HG03521 (cell line): Measurements from ENCODE around the gene MTRR.
A peak's percentile ranks its signal among the peaks of the same experiment; 100 is the strongest.

Source experiments
- ATAC-seq: cut with Tn5 transposase; IDR thresholded peaks from one replicate; pipeline ENCODE4 v1.9.1; 2021; ENCODE audit warnings: mild to moderate bottlenecking, moderate library complexity; ENCODE audit not compliant: unreplicated experiment

The MTRR gene

DNA sequence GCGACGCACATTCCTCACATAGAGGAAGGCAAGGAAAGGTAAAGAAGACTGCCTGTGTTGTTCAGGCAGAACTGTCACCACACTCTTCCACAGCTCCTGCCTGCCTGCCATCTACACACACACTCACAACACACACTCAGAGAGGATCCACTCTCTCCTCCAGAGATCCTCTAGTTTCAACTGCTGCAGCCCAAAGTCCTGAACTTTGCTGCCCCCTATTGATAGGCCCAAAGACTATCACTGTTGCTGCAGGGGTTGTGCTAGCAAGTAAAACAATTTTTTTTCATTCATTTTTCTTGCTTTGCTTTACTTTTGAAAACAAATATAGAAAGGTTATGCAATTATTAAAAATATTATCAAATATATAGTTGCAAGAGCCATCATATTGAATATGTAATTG is 12.1 kb upstream of the MTRR start:
- peak; percentile 44 for ATAC-seq

DNA sequence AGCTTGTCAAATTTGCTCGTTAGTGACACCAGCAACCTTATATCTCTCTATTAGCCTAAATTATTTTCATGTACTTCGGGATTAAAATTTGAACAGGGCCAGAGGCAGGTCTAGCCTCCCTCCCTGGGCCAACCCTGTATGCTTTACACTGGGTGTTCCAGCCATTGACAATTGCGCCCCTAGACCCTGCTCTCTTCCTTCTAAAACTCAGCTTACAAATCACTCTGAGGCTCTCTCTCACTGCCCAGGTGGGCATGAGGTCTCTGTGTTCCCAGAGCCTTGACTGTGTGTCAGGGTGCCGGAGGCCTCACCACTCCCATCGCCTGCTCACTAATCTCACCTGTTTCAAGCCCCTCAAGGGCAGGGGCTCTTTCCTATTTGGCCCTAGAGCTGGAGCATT is 11.6 kb upstream of the MTRR start:
- ATAC-seq, result no peak

DNA sequence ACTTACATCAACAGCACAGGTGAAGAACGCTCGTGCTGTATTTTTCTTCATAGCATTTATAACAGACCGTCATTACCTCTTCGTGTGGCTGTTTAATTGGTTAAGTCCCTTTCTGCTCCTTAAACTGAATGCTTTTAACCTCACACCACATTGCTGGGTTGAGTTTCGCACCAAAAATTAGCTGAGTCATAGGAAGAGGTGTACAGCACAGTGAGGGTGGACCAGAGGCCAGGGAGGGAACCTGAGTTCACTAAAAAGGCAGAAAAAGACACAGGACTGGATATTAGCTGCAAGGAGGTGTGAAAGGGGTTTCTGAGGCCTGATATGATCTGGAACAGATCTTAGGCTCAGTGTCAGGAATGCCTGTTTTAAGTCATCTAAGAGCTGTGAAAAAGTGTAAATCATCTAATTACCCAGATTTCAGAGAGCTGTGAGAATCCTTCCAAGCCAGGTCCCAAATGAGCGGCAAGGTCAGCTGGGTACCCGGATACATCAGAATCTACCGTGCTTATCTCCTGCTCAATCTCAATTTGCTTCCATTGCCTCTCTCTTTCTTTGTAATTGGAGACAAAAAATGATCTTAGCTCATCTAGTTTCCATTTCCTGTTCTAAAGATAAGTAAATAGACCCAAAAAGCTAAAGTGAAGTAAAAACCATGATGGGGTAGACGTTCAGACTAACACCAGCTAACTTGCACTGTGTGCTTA is 10.9 kb upstream of the MTRR start:
- no peak for ATAC-seq

- no peak for ATAC-seq
Observed at GRCh38 chr5:7866196-7866595, 2.8 kb upstream of the MTRR start.

DNA sequence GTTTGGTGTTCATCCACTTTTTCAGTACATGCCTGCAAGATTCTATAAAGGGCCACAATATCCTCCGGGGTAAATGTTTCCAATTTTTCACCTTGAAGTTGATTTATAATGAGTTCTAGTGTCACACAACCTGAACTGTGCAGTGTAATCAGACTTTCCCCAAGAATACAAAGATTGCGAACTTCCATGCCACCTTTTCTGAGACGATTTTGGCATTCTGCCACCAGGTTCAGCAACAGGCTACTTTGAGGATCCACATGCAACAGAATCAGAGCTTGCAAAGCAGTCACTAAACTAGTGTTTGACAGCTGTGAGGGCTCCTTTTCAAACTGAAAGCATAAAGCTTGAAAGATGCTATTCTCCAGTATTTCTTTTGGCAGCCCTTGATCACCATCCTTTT is 1.7 kb upstream of the MTRR start:
- ATAC-seq, result no peak

DNA sequence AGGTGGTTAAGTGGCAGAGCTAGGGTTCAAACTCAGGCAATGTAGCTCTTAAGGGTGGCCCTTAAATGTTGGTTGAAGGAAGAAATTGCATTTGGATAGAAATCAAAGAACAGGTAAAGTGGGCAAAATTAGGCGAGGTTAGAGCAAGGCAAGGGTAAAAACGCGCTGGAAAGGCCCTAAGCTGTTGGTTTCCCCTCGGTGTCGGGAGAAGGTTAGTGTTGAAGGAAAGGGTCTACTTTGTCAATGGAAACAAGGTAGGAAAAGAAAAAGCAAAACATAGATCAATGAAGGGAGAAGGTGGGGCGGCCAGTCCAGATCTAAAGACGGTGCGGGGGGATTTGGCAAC is 548 bp upstream of the MTRR start:
- no peak for ATAC-seq

DNA sequence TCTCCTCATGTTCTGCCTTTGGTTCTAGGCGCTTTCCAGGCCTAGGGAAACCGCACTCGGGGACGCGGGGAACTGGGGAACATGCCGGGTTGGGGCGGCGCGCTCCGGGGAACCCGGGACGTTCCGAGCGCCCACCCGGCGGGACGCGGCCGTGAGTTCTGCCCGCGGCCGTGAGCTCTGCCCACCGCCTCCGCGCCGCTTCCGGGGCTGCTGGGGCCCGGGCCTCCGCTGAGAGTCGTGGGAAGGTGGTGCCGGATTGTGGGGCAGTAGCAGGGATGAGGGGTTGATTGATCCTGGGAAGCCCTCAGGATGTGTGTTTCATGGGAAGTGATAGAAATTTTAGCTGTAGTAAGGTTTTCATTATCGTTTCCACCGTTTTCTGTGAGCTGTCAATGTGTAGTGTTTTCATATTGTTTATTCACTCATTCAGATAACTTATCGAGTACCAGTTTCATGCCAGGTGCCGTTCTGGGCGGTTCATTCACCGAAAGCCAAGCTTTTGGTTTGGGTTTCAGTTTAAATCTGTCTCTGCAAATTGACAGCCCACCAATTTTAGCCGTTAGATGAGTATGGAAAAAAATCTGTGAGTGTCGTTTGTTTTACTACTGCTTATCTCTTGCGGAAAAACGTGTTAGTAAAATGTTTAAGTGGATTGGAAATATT is 657 bp downstream of the MTRR start:
- peak; percentile 20 for ATAC-seq

GRCh38 chr5:7871653-7872052 is 2.7 kb downstream of the MTRR start:
- ATAC-seq, result peak; percentile 18

DNA sequence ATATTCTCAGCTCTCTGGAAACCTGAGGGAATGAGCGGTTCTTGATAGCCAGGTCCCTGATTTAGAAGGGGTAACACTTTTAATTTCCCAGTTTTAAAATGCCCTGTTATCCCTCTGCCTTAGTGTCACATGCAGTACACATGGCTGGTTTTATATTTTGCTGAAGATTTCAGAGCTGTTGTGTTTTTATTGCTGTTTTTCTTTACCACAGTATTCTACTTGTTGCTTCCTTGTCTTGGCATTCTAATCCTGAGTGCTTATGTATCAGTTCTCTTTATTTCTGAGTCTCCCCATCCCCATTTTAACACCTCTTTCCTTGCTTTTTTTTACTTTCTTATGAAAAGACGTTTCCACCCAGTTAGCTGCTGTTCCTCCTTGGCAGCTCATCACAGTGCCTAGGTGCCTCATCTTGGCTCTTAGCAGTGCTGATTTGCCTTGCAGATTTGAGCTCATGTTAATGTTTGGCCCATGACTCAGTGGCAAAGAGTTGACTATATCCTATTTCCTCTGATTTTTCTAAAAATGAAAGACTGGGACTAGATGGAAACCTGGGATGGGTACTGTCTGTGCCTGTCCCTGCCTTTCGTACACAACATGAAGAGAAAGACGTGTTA is 3.7 kb downstream of the MTRR start:
- ATAC-seq, result no peak

- ATAC-seq, result no peak
Observed at GRCh38 chr5:7873216-7873615, 4.3 kb downstream of the MTRR start.

DNA sequence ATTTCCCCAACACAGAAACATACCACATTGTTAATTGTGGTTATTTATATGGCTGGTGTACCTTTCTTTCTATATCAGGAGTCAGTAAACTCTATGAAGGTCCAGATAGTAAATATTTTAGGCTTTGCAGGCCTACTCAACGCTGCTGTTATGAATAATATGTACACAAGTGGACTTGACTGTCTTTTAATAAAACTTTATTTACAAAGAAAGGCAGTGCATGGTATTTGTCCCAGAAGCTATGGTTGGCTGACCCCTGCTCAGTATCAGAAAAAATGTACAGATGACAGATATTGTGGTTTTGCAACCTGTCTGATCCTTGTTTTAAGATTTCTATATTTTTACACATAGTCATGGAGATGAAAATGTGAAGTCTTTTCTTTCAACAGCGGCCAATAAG is 5.7 kb downstream of the MTRR start:
- no peak for ATAC-seq

- ATAC-seq, result no peak
Observed at GRCh38 chr5:7875151-7875550, 6.2 kb downstream of the MTRR start.

GRCh38 chr5:7876867-7877266 is 7.9 kb downstream of the MTRR start:
- ATAC-seq, result peak; percentile 60

DNA sequence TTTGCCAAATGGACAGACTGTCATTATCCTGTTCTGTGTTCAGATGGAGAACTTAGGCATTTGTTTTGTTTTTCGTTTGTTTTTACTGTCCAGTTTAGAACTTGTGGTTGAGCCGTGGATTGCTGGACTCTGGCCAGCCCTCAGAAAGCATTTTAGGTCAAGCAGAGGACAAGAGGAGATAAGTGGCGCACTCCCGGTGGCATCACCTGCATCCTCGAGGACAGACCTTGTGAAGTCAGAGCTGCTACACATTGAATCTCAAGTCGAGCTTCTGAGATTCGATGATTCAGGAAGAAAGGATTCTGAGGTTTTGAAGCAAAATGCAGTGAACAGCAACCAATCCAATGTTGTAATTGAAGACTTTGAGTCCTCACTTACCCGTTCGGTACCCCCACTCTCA is 8.9 kb downstream of the MTRR start:
- no peak for ATAC-seq

DNA sequence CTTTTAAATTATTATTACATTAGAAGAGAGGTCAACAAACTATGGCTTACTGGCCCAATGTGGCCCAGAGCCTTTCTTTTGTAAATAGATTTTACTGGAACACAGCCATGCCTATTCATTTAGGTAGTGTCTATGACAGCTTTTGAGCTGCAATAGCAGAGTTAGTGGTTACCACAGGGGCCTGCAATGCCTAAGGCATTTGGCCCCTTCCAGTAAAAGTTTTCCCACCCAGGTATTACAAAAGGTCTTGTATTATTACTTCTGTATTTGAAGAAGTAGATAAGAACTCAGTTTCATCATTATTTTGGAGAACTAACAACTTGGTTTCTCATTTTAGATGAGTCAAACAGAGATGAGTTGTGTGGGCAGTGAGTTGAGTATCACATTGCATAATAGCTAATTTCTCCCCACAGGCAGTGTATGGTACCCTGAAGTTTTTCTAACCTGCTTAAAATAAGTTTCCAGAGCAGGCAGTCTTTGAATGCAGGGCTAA is 9.5 kb downstream of the MTRR start:
- ATAC-seq, result peak; percentile 87

DNA sequence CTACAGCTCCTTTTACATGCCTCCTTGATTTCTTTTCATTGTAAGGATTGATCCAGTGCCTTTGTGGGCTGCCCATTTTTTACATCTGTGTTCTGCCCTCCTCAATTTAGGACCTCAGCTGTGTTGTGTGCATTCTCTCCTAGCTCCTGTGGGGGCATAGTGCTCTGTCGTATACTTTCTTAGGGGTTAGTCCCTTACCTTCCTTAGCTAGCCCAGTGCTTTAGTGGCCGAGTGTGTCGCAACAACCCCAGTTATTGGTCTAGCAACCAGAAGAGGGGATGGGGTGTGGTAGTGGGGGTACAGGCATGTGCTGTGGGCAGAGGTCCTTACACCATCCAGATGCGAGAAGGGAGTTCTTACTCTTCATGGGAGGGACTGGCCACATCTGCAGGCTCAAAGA is 12.1 kb downstream of the MTRR start:
- ATAC-seq, result no peak

- no peak for ATAC-seq
Observed at GRCh38 chr5:7881816-7882215, 12.9 kb downstream of the MTRR start.

DNA sequence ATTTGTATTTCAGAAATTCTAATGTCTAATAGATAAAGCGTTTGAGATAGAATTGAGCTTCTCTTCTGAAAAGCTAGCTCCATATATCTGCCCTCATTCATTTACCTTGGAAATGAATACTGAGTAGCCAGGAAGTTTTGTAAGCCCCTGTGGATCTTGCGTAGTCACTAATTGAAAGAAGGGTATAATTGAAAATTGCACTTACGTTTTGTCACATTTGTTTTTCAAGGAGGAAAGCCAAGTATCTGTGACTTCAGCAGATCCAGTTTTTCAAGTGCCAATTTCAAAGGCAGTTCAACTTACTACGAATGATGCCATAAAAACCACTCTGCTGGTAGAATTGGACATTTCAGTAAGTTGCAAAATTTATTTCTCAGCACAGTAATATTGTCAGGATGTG is 14.0 kb downstream of the MTRR start:
- no peak for ATAC-seq

DNA sequence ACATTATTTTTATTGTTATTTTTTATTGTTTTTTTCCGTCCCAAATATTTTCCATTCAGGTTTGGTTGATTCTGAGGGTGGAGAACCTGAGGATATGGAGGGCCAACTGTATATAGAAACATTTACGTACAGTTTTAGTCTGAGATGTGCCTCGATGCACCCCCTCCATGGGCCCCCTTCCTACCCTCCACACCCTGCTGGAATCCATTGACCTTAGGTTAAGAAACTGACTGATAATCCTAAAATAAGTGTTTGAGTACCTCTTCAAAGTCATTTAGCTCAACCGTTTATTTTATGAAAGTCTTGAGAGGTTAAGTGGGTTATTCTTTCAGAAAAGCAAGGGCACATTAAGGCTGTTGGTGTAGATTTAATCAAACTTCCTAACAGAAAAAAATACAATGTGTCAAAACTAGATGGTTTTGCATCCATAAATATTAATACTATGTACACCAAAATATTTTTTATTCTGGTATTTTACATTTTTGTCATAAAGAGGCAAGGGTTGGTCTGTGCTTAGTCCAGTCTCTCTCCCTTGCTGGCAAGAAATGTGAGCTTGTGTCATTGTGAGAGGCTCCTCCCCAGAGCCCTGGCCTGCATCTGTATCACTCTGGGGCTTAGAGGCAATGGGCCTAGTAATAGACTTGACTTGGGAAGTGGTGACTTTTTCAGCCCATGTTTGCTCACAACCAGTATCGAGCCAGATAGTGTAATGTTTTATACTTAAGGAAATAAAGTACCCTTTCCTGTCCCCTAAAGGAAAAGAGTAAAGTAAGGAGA is 15.7 kb downstream of the MTRR start:
- ATAC-seq, result no peak

GRCh38 chr5:7886849-7887475 is 18.0 kb downstream of the MTRR start:
- ATAC-seq, result peak; percentile 54

DNA sequence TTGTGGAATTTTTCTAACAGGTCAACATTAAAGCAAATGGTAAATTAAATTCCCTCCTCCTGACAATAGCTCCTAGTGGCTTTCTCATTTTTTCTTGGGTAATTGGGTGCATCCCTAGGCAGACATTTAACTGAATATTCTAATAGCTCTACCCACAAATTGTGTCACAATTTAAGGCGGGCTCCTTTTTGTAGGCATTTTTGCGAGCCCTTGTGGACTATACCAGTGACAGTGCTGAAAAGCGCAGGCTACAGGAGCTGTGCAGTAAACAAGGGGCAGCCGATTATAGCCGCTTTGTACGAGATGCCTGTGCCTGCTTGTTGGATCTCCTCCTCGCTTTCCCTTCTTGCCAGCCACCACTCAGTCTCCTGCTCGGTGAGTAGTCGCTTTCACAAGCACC is 20.0 kb downstream of the MTRR start:
- no peak for ATAC-seq
